Trophoblast cell (in vitro differentiated cells and primary cell): ENCODE results near the gene UGT1A7.

Experiments used
- DNase-seq, 2 donors: peaks; one replicate each; pipeline ENCODE4 v3.0.0-alpha.2; 2016
- H2AFZ ChIP-seq: 2 replicates; pipeline ENCODE4 v1.6.1; 2013; ENCODE audit warnings: low read length, moderate library complexity, mild to moderate bottlenecking; ENCODE audit not compliant: insufficient read depth, poor library complexity
- H2AK5ac ChIP-seq: 2 replicates; pipeline ENCODE4 v1.6.1; 2013; ENCODE audit warnings: mild to moderate bottlenecking, low read length
- H2BK120ac ChIP-seq: 2 replicates; pipeline ENCODE4 v1.6.1; 2013; ENCODE audit warnings: low read length, mild to moderate bottlenecking, moderate library complexity; ENCODE audit not compliant: insufficient read depth, poor library complexity
- H2BK12ac ChIP-seq: 2 replicates; pipeline ENCODE4 v1.6.1; 2013; ENCODE audit warnings: mild to moderate bottlenecking, low read length, moderate library complexity
- H2BK5ac ChIP-seq: 2 replicates; pipeline ENCODE4 v1.6.1; 2013; ENCODE audit warnings: low read length, low read depth, moderate library complexity, mild to moderate bottlenecking; ENCODE audit not compliant: poor library complexity
- H3K14ac ChIP-seq: 2 replicates; pipeline ENCODE4 v1.6.1; 2013; ENCODE audit warnings: mild to moderate bottlenecking, low read length
- H3K18ac ChIP-seq: 2 replicates; pipeline ENCODE4 v1.6.1; 2013; ENCODE audit warnings: mild to moderate bottlenecking, low read length
- H3K23ac ChIP-seq: 2 replicates; pipeline ENCODE4 v1.6.1; 2013; ENCODE audit warnings: low read length
- H3K27ac ChIP-seq: 2 replicates; pipeline ENCODE4 v1.5.1; 2013; ENCODE audit warnings: low read depth, mild to moderate bottlenecking, inconsistent platforms, low read length, moderate library complexity
- H3K27me3 ChIP-seq: 2 replicates; pipeline ENCODE4 v1.6.1; 2013; ENCODE audit warnings: inconsistent platforms, mild to moderate bottlenecking, low read length, moderate library complexity; ENCODE audit not compliant: insufficient read depth
- H3K36me3 ChIP-seq, 2 experiments: 1 replicate in 1 of 2; 2 replicates in 1 of 2; pipeline ENCODE4 v1.6.1; 2013; ENCODE audit warnings: low read length in 2 of 2, mild to moderate bottlenecking in 2 of 2, moderate library complexity in 1 of 2; ENCODE audit not compliant: insufficient read depth in 2 of 2, control insufficient read depth in 1 of 2
- H3K4ac ChIP-seq: 2 replicates; pipeline ENCODE4 v1.6.1; 2013; ENCODE audit warnings: low read depth, mild to moderate bottlenecking, low read length, moderate library complexity
- H3K4me1 ChIP-seq, 2 experiments: 1 replicate in 1 of 2; 2 replicates in 1 of 2; pipeline ENCODE4 v1.6.1; 2013; ENCODE audit warnings: low read length in 2 of 2, mild to moderate bottlenecking in 2 of 2, moderate library complexity in 1 of 2; ENCODE audit not compliant: insufficient read depth in 2 of 2, control insufficient read depth in 1 of 2
- H3K4me2 ChIP-seq: 2 replicates; pipeline ENCODE4 v1.6.1; 2013; ENCODE audit warnings: inconsistent platforms, mild to moderate bottlenecking, low read length, moderate library complexity
- H3K4me3 ChIP-seq: 2 replicates; pipeline ENCODE4 v1.5.1; 2013; ENCODE audit warnings: mild to moderate bottlenecking, low read depth, low read length, inconsistent platforms
- H3K79me1 ChIP-seq: one replicate; pipeline ENCODE4 v1.6.1; 2013; ENCODE audit warnings: low read length
- H3K79me2 ChIP-seq: 2 replicates; pipeline ENCODE4 v1.6.1; 2013; ENCODE audit warnings: low read length, mild to moderate bottlenecking; ENCODE audit not compliant: control insufficient read depth, insufficient read depth, poor library complexity
- H3K9ac ChIP-seq: 2 replicates; pipeline ENCODE4 v1.6.1; 2013; ENCODE audit warnings: mild to moderate bottlenecking, low read length
- H3K9me3 ChIP-seq: 2 replicates; pipeline ENCODE4 v1.6.1; 2013; ENCODE audit warnings: low read depth, mild to moderate bottlenecking, control low read depth, inconsistent platforms, low read length; ENCODE audit not compliant: insufficient read depth
- H4K12ac ChIP-seq: 2 replicates; pipeline ENCODE4 v1.6.1; 2013; ENCODE audit warnings: low read depth, mild to moderate bottlenecking, low read length, moderate library complexity
- H4K8ac ChIP-seq: 2 replicates; pipeline ENCODE4 v1.6.1; 2013; ENCODE audit warnings: low read depth, mild to moderate bottlenecking, low read length, moderate library complexity
- H4K91ac ChIP-seq: one replicate; pipeline ENCODE4 v1.6.1; 2013; ENCODE audit warnings: low read depth, mild to moderate bottlenecking, low read length, moderate library complexity
- WGBS: extraction: QIAGEN DNeasy Blood & Tissue Kit; methylation state at CpG from one replicate; pipeline ENCODE4 v1.1.7; 2013; ENCODE audit warnings: missing lambda C conversion rate; ENCODE audit not compliant: insufficient read length, insufficient coverage; ENCODE audit errors: extremely low coverage; 5-methylcytosine and 5-hydroxymethylcytosine counted together

The UGT1A7 gene

GRCh38 chr2:233792720-233793119 is 111.0 kb downstream of the UGT1A7 start:
- H3K9ac ChIP-seq: no peak overlapping the region
- no peak overlapping the region for H3K4me3 ChIP-seq
- H3K27ac ChIP-seq: no peak overlapping the region
- H4K12ac ChIP-seq: no peak overlapping the region
- H3K27me3 ChIP-seq: no peaks in the 10 kb centered on the region
- WGBS: no CpG with 5 or more reads among the region's 7 CpGs
- no peak overlapping the region for H2AK5ac ChIP-seq
- H3K36me3 ChIP-seq: no peaks in the 10 kb centered on the region
- no peak overlapping the region for H2AFZ ChIP-seq
- H2BK120ac ChIP-seq: no peak overlapping the region
- no peaks in the 10 kb centered on the region for H3K4me1 ChIP-seq
- peaks cover 13% of the 10 kb centered on the region for H3K9me3 ChIP-seq
- no peak overlapping the region for H2BK5ac ChIP-seq
- no peak overlapping the region for H3K23ac ChIP-seq
- no peak overlapping the region for H3K18ac ChIP-seq
- H3K79me1 ChIP-seq: no peaks in the 10 kb centered on the region
- no peak overlapping the region for H3K14ac ChIP-seq
- H3K4ac ChIP-seq: no peak overlapping the region
- no peak overlapping the region for H2BK12ac ChIP-seq
- DNase-seq: no peak
- H4K8ac ChIP-seq: no peak overlapping the region
- H3K4me2 ChIP-seq: no peak overlapping the region
- no peak overlapping the region for H4K91ac ChIP-seq
- H3K79me2 ChIP-seq: no peaks in the 10 kb centered on the region

- Histone ChIP-seq H2BK5ac (no peak overlapping the region), H3K79me2 (no peaks in the 10 kb centered on the region), H3K9ac (no peak overlapping the region), H3K79me1 (no peaks in the 10 kb centered on the region), H3K4ac (no peak overlapping the region), H3K18ac (no peak overlapping the region), H4K12ac (no peak overlapping the region), H3K9me3 (peaks cover 19% of the 10 kb centered on the region), H3K27me3 (no peaks in the 10 kb centered on the region), H3K4me2 (no peak overlapping the region), H4K8ac (no peak overlapping the region), H2AK5ac (no peak overlapping the region), H3K27ac (no peak overlapping the region), H3K4me3 (no peak overlapping the region), H4K91ac (no peak overlapping the region), H2BK12ac (no peak overlapping the region), H2BK120ac (no peak overlapping the region), H3K23ac (no peak overlapping the region), H3K4me1 (no peaks in the 10 kb centered on the region), H3K36me3 (no peaks in the 10 kb centered on the region), H3K14ac (no peak overlapping the region), H2AFZ (no peak overlapping the region)
- WGBS: no CpG with 5 or more reads among the region's 18 CpGs
- DNase-seq: no peak
Measured at GRCh38 chr2:233793465-233794127, 111.9 kb downstream of the UGT1A7 start.

- Histone ChIP-seq H3K4me1 (no peaks in the 10 kb centered on the region), H3K79me1 (no peaks in the 10 kb centered on the region), H2AFZ (no peak overlapping the region), H3K36me3 (no peaks in the 10 kb centered on the region), H3K4ac (no peak overlapping the region), H4K91ac (no peak overlapping the region), H2BK5ac (no peak overlapping the region), H2BK120ac (no peak overlapping the region), H3K14ac (no peak overlapping the region), H3K23ac (no peak overlapping the region), H2AK5ac (no peak overlapping the region), H4K12ac (no peak overlapping the region), H3K27ac (no peak overlapping the region), H3K4me3 (no peak overlapping the region), H3K79me2 (no peaks in the 10 kb centered on the region), H3K18ac (no peak overlapping the region), H3K4me2 (no peak overlapping the region), H3K9ac (no peak overlapping the region), H2BK12ac (no peak overlapping the region), H3K9me3 (peaks cover 16% of the 10 kb centered on the region), H4K8ac (no peak overlapping the region), H3K27me3 (no peaks in the 10 kb centered on the region)
- no CpG with 5 or more reads among the region's 17 CpGs for whole genome bisulfite sequencing
- no peak for DNase-seq
Measured at GRCh38 chr2:233794128-233794658, 112.5 kb downstream of the UGT1A7 start.

- Histone ChIP-seq H2AFZ (no peak overlapping the region), H3K27me3 (no peaks in the 10 kb centered on the region), H3K4me3 (no peak overlapping the region), H3K18ac (no peak overlapping the region), H3K14ac (no peak overlapping the region), H3K9me3 (peaks cover 16% of the 10 kb centered on the region), H3K27ac (no peak overlapping the region), H3K23ac (no peak overlapping the region), H3K9ac (no peak overlapping the region), H2AK5ac (no peak overlapping the region), H4K8ac (no peak overlapping the region), H3K79me1 (no peaks in the 10 kb centered on the region), H3K4me1 (no peaks in the 10 kb centered on the region), H2BK120ac (no peak overlapping the region), H3K36me3 (no peaks in the 10 kb centered on the region), H3K4ac (no peak overlapping the region), H2BK12ac (no peak overlapping the region), H4K91ac (no peak overlapping the region), H2BK5ac (no peak overlapping the region), H3K4me2 (no peak overlapping the region), H4K12ac (no peak overlapping the region), H3K79me2 (no peaks in the 10 kb centered on the region)
- WGBS: no CpG with 5 or more reads among the region's 13 CpGs
- DNase-seq: no peak
Measured at GRCh38 chr2:233795735-233796171, 114.1 kb downstream of the UGT1A7 start.
